SHP77 treated with DMSO at 0.1 percent for 48 hours (cell line): ENCODE data around the gene DGKG.

ENCODE experiments used
- DNase-seq: peaks from one replicate; lab custom pipeline; 2025; lab: John Stamatoyannopoulos, UW

DGKG gene

DNA sequence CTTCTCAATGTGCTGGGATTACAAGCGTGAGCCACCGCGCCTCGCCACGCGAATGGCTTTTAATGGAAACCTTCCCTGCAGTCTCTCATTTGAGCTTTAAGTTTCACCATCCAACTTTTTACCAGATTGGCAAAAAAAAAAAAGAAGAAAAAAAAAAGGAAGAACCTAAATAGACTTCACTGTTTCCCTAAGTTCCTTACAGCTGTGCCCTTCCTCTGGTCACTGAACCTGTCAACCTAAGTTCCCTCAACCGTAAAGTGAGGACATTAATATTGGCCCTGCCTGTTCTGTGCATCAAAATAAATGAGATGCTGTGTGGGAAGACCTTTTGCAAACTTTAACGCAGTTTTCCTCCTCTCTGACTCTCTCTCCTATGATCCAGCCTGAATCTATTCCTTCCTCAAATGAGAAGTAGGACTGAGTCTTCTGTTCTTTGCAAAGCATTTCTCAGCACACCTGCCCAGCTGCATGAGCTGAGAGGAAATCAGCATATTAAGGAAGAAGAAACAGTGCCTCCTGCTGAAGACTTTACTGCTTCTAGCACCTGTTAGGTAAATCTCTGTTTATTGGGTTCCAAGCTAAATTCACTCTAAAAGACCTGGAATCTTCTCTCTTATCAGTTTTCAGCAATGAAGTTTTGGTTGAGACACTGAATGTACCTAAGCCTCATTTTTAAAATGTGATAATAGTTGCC, 153.6 kb downstream of the DGKG start:
- no peak for DNase-seq

DNA sequence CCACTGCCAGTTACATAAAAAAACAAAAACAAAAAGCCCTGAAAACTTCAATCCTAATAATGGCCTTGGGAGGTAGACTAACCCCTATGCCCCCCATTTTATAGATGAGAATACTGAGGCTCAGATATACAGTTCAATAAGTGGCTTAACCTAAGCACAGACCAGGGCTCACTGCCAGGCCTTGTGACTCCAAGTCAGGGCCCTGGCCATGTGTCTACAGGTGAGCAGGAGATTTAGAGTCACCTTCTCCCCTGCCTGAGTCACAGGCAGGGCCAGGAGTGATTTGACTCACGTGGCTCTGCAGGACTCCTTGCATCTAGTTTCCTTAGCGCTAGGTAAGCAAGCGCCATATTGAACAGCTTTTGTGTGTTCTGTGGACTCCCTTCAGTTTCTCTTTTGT, 154.5 kb downstream of the DGKG start:
- no peak for DNase-seq

DNA sequence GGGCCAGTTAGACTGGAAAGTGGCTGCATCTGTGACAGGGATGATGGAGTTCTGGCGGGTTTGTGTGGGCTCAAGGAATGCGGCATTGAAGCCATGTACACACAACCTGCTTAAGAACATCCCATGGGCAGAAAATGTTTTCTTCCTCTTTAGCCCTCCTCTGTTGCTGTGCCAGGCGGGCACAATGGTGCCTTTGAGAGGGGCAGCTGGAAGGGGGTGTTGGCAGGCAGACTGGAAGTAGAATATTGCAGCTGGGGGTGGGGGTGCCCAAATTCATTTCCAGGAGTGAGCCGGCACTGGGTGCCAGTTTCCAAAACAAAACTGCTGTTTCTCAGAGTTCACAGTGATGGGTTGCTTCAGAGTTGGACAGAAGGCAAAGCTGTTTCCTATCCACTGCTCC, 161.3 kb downstream of the DGKG start:
- DNase-seq, result no peak

DNA sequence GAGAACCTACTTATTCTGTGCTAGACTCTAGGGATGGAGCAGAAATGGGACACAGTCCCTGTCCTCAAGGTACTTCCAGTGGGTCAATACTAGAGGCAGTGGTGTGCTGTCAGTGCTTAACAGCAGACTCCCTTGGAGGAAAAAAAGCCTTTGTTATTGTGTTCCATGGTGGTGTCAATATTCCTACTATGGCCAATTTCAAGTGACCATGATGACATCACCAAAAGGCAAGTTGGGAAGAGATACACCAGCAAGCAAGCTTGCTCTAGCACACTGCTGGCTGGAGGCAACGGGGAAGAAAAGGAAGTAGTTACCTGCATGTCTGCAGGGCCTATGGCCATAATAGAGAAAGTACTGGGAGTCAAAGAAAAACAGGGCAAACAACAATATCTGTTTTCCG, 163.6 kb downstream of the DGKG start:
- DNase-seq, result no peak

DNA sequence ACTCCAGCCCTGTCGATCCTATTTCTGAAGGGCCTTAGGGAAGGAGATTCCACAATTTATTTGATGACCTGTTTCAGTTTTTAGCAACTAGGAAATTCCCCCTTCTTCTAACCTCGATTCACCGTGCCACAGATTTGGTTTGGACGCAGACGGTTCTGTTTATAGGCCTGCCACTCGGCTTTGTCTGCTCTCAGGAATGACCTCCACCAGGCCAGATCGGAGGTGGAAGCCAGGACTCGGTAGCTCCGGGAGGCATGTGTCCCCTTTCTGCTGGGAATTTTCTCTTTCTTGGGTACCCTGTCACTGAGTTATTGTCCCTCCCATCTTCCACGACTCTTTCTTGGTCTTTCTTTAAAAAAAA, 167.6 kb downstream of the DGKG start:
- no peak for DNase-seq

DNA sequence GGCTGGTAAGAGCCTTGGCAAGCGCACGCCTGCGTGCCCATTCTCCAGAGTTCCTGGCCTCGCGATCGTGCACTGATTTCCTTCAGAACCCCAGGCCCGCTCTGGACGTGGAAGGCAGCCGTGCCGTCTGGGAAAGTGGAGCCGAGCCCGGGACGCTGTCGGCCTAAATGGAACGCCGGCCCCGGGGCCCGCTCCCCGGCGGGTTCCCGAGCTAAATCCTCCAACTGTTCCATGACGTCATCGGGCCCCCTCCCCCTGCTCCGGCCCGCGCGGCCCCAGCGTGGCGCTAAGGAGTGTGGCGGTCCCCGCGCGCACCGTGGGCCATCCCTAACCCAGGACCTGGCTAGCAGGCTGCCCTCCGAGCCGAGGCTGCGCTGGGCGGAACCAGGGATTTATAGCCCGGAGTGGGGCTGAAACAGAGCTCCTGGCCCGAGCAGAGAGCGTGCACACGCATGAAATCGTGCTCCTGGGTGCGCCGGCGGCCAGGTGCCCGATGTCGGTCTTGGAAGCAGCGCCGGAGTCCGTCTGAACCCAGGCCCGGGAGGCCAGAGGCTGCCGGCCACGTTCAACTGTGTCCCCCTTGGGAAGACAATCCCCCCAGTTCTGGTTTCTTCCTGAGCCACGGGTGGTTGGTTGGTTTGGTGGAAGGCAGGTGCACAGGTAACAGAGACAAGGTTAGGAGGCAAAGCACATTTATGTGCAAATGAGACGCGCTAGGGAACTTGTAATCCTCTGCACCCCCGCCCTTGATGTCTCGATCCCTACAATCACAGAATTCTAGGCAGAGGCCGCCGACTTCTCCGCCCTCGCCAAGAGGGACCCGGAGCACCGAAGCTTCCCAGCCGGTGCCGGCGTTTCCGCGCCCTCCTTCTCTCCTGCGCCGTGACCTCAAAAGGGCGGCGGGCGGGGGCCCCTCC, 168.2 kb downstream of the DGKG start:
- DNase-seq, result no peak

DNA sequence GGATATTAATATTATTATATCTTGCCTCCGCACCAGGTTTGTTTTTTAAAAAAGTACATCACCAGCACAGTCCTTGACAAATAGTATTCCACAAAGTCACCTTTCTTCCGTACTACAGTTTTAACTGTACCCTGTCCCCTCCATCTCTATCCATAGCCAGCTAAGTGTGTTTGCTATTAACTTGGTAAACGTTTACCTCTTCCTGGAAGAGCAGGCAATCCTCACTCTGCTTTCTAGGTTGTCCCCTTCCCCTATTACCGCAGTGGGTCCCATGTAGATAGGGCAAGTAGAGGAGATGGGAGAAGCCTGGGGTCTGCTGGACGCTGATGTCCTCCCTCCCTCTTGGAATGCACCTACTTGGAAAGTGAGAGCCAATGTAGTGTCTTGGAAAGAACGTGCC, 169.2 kb downstream of the DGKG start:
- no peak for DNase-seq

DNA sequence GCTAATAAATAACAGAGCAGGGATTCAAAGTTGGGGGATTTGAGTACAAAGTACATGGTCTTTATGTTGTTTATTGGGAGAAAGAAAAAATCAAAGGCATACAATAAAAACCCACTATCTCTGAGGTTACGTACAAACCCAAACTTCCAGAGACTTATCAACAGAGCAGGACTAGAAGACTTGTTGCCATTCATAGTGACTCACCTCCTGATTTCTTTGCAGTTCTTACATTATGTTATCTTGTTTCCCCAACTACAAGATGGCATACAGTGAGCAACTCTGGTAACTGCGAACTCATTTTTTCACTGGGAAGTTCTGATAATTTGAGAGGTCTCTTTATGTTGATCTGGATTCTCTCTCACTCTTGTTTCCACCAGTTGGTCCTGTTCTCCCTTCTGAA, 172.5 kb downstream of the DGKG start:
- DNase-seq, result no peak

DNA sequence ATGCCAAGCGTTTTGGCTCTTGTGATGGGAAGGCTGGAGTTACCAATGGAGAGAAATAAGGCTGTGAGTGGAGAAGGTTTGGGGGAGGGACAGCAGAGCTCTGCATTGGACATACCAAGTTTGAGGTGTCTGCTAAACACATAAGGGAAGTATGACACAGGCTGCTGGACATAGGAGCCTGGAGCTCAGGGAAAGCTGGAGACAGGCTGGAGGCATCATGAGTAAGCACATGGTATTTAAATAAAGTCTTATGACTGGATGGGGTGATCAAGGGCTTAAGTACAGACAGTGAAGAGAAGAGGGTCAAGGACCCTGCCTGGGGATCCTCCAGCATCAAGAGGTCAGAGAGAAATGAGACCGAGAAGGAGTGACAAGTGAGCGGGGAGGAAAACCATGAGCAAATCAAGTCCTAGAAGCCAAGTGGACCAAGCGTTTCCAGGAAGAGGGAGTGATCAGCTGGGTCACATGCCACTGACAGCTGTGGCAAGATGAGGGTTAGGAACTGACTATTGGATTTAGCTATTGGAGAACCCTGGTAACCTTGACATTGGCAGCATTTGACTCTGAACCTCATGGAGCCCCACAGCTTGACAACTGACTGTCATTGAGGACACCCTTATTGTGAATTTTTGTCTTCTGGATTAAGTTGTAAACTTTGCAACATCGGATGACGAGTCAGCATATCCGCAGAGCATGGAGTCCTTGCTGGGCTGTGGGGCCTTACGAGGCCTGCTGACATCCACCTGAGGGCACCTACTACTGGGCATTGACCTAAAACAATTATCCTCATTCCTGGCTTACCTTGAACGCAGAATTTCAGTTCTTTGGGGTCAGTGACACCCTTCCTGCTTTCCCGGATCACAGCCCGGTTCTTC, 174.4 kb downstream of the DGKG start:
- no peak for DNase-seq

DNA sequence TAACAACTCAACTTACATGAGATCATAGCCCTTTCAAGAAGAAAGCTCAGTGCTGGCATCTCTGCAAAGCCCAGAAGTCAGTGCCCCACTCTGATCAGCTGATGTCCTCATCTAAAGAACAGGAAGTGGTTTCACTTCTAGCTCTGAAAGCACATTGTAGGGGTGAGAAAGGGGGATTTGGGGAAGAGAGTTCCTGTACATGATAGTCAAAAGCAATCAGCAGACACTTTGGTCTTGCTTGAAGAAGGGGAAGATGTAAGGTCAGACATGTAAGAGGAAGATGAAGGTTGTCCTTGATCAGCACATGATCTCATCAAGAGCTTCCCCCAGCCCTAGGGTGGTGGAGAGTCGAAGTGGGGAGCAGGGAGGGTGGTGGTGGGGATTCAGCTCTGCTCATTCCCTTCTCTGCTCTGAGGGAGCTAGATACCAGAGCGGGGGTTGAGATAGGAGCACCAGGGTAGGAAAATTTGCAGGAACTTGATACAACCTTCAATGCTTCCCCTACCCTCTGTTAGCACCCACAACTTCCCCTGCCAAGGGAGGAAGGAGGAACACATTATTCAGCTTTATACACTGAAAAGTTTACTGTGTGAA, 176.7 kb downstream of the DGKG start:
- DNase-seq, result no peak

DNA sequence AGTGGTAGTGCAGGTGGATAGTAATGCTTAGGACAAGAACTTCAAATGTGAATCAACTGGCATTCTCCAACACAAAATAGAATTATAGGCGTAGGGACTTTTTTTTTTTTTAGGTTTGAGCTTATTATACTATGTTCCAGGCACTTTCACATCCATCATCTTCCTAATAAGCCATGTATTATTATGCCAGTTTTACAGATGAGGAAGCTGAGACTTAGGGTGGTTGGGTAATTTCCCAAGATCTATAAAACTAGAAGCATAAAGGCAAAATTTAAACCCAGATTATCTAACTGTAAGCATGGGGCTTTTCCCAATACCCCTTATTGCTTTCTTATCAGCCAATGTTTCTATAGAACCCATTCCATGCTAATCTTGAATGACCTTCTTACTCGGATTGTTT, 178.0 kb downstream of the DGKG start:
- no peak for DNase-seq

DNA sequence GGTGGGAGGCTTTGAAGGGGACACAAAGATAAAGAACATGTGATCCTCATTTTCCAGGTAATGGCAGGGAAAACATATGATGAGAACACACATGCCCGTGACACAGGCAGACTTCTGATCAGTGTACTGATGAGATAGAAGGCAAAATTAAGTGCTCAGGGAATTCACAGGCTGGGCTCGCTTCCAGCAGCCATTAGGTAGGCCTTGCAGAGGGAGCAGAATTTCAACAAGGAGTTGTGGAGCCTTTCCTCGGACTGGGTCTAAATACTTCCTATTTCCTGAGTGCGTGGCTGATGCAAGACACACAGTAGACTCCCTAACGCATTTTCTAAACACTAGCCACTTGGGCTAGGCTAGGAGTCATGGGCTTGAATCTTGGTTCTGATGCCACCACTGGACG, 179.2 kb downstream of the DGKG start:
- DNase-seq, result no peak

DNA sequence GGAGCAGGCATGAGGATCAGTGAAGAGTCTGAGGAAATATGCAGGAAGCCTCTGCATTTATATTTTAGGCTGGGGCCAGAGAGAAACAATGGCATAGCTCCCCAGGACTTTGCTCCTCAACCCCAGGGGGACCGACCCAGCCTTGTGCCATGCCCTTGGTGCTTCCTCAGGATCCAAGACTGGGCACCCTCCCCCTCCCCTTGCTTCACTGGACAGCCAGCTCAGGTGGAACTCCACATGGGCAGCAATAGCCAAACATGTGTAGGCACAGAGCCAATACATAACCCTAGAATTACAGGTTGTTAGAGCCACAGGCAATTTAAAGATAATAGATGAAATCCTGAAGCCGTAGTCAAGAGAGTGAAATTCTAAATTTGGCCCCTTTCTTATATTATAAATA, 180.1 kb downstream of the DGKG start:
- DNase-seq, result no peak

DNA sequence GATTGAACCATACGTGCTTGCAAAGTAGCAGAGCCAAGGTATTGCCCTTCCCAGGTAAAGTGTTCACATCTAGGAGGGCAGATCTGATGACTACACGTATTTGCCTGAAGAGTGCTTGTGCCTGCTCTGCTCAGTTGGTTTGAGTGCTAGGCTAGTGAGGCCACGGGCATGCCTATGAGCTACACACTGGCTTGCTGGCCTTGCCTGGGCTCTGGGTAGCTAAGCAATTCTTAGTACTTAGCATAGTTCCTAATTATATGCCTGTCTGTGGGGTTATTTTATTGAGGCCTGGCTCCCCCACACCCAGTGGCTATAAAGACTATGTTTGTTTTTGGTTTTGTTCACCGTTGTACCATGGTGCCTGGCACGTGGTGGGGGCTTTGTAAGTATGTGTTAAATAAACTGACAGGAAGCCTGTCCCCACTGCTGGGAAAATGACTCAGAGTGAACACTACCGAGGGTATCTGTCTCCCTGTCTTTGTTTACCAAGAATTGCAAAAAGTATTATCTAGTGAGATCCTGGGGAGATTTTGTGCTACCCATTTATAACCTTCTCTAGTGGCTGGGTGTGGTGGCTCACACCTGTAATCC, 181.0 kb downstream of the DGKG start:
- DNase-seq, result no peak

DNA sequence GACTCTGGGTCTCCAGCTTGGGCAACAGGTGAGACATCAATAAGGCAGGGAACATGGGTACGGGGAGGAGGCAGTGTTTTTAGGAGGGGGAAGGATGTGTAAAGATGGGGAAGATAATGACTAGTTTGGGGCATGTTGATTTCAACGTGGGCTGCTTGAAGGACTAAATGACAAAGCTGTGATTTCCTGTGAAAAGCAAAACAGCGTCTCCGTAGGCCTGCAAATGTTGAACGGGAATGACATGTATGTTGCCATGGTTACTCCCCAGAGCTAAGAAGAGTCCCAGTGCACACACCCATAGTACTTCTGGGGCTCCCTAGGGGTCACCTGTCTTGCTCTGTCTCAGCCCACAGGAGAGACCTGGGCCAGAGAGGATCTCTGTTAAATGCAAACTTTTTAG, 181.9 kb downstream of the DGKG start:
- DNase-seq, result no peak

DNA sequence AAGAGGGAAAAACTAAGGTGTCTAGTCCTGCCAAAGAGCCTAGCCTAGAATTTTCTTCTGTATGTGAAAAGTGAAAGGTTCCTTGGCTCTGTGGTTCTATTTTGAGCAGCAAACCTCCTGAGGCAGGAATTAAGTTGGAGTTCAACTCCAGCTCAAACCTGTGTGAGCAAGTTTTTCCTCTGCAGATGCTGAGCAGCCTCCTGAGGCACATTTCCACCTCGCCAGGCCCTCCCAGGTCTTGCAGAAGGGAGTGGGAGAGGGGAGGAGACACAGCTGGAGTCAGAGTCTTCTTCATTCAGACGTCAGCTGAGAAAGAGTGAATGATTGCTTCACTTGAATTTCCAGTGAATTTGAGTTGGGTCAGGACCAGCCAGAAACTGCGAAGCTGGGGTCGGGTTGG, 183.6 kb downstream of the DGKG start:
- DNase-seq, result no peak

DNA sequence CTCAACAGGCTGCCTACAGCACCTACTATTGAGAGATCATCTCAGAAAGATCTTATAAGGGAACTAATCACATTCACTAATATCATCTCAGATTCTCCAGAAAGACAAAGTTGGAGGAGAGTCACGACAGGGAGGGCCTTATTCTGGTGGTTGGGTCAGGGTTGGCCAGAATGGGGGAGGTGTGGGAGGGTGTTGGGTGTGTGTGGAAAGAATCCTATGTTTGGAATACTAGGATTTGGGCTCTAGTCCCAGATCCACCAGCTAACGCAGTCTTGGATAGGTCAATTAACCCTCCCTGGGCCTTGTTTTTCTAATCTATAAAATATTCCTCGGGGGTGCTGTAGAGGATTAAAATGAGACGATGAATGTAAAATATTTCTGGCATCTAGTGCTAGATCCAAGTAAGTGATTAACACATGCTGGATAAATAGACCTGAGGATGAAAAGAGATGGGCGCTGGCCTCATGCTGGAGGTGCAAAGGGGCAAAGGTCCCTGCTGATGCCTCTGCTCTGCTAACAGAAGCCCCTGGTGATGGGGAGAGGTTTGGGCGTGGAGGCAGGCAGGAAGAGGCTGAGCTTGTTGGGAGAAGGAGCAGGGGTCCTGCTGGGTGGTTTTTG, 185.6 kb downstream of the DGKG start:
- DNase-seq, result no peak

DNA sequence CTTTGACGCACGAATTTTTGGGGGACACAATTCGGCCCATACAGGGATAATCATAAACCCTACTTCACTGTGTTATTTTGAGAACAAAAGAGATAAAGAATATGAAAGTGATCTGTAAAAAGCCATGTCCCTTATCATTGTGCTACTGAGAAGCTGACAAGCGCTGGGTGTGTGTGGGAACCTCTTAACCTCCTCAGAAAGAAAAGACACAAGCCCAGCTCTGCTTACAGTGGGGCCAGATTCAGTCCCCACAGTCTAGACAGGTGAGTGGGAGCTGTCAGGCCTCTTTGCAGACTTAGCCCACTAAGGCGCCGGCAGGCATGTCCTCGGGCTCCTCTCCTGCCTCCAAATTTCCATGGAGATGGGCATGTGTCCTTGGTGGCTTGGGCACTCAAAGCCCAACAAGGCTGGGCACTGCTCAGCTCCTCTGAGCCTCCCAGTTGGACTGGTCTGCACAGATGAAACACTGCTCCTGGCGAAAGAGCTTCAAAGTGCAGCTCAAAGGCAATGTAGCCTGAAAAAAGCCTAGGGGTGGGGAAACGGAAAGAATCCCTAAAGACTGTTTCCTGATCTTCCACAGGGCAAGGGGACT, 188.7 kb downstream of the DGKG start:
- DNase-seq, result no peak

DNA sequence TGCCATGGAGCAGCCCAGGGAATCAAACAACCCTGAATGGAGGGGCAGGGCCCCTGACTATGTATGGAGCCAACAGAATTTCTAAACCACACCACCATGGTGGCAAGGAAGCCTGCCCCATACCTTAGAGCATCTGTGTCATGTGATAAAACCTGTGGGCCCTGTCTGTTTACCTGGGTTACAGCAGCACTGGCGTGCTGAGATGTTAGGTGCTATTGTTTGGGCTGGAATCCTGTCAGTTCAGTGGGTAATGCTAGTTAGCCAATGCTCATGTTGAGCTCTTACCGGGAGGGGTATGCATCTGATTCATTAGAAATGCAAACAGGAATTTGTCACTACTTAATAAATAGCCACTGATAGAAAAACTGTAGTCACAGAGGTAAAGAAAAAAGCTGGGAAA, 189.7 kb downstream of the DGKG start:
- DNase-seq, result no peak

DNA sequence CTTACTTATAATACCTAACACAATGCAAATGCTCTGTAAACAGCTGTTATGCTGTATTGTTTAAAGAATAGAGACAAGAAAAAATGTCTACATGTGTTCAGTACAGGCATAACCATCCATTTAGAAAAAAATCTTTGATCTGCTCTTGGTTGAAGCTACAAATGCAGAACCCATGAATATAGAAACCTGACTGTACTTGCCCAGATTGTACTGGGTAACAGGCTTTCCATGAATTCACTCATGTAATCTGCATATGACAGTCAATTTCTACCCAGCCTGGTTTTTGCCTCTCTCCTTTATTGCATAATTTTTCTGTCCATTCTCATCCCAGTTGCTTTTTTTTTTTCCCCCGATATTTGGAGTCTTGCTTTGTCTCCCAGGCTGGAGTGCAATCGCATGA, 190.5 kb downstream of the DGKG start:
- no peak for DNase-seq

DNA sequence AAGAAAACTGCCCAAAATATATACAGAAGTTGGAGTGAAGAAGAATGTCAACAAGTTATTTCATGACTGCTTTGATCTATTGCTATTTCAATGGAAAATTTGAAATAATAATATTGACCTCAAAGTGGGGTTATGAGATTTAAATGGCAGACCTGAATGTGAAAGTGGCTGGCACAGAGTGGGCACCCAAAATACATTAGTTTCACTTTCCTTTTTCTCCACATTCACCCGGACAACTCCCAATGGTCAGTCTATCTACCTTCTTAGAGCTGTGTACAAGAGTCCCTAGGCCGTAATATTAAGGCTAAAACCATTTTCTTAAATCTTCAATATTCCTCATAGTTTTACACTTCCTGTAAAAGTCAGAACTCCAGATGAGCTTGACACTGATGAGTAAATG, 191.5 kb downstream of the DGKG start:
- no peak for DNase-seq
